GM21529 (cell line): ENCODE data around the gene PRSS23.

Experiments used
- ATAC-seq: cut with Tn5 transposase; IDR thresholded peaks from one replicate; pipeline ENCODE4 v1.9.1; 2021; ENCODE audit not compliant: unreplicated experiment

The PRSS23 gene

GRCh38 chr11:86790195-86790725, 10.1 kb upstream of the PRSS23 start:
- no peak for ATAC-seq

- ATAC-seq, result no peak
Observed at GRCh38 chr11:86790867-86791849, 9.2 kb upstream of the PRSS23 start.

- ATAC-seq, result no peak
Observed at GRCh38 chr11:86792150-86792549, 8.2 kb upstream of the PRSS23 start.

- ATAC-seq, result no peak
Observed at GRCh38 chr11:86793307-86793706, 7.0 kb upstream of the PRSS23 start.

GRCh38 chr11:86795511-86795910, 4.8 kb upstream of the PRSS23 start:
- no peak for ATAC-seq

GRCh38 chr11:86795949-86796348, 4.4 kb upstream of the PRSS23 start:
- ATAC-seq, result no peak

GRCh38 chr11:86797133-86797532, 3.2 kb upstream of the PRSS23 start:
- no peak for ATAC-seq

GRCh38 chr11:86798988-86799387, 1.4 kb upstream of the PRSS23 start:
- no peak for ATAC-seq

GRCh38 chr11:86799680-86800075, 664 bp upstream of the PRSS23 start:
- no peak for ATAC-seq

GRCh38 chr11:86800960-86801272, 574 bp downstream of the PRSS23 start:
- no peak for ATAC-seq

GRCh38 chr11:86801364-86801763, 1.0 kb downstream of the PRSS23 start:
- no peak for ATAC-seq

- no peak for ATAC-seq
Observed at GRCh38 chr11:86802146-86802545, 1.8 kb downstream of the PRSS23 start.

GRCh38 chr11:86802601-86803051, 2.3 kb downstream of the PRSS23 start:
- ATAC-seq, result peak; percentile 41

GRCh38 chr11:86803136-86804045, 3.0 kb downstream of the PRSS23 start:
- no peak for ATAC-seq

GRCh38 chr11:86804951-86805350, 4.6 kb downstream of the PRSS23 start:
- no peak for ATAC-seq

GRCh38 chr11:86805873-86806310, 5.5 kb downstream of the PRSS23 start:
- ATAC-seq, result peak; percentile 92

GRCh38 chr11:86806903-86807302, 6.6 kb downstream of the PRSS23 start:
- ATAC-seq, result no peak

- ATAC-seq, result no peak
Observed at GRCh38 chr11:86807360-86807759, 7.0 kb downstream of the PRSS23 start.

GRCh38 chr11:86809561-86809960, 9.2 kb downstream of the PRSS23 start:
- ATAC-seq, result no peak

GRCh38 chr11:86810288-86810687, 9.9 kb downstream of the PRSS23 start:
- no peak for ATAC-seq

GRCh38 chr11:86811637-86812321, 11.4 kb downstream of the PRSS23 start:
- ATAC-seq, result no peak
